IMR-90 (cell line): ENCODE measurements around the gene CTSL. TPM values are rescaled to one million over a fixed set of nuclear protein-coding genes. Genes with fewer than 3 reads are reported as not detected.
A peak's percentile ranks its signal among the peaks of the same experiment; 100 is the strongest.

Source experiments
- ATAC-seq: fragments of 200-7000 bp; cut with Tn5 transposase; 2 replicates; pipeline ENCODE4 v1.9.1; 2020; ENCODE audit warnings: low read depth, mild to moderate bottlenecking, moderate library complexity
- BruUV-seq: library from RNA; stranded (reverse); fragments of 400-500 nt; replicated peaks from 2 replicates; lab custom pipeline; 2021; lab: Mats Ljungman, UMichigan
- CTCF ChIA-PET: fragments of 300-600 bp; formaldehyde crosslinking; extraction: SDS; loops from one replicate; lab custom pipeline; 2021; ENCODE audit warnings: antibody characterized with exemption; lab: Yijun Ruan, JAX
- POLR2A ChIA-PET: fragments of 300-600 bp; sonication (Branson Sonifier 250); formaldehyde crosslinking; loops from one replicate; lab custom pipeline; 2022; ENCODE audit warnings: antibody characterized with exemption; ENCODE audit not compliant: unreplicated experiment; lab: Charles Lee
- DNase-seq: peaks from one replicate; pipeline ENCODE4 v3.0.0; 2013
- H2AFZ ChIP-seq: replicated peaks from 2 replicates; pipeline ENCODE3; 2013; ENCODE audit warnings: low read length, mild to moderate bottlenecking; ENCODE audit not compliant: poor library complexity
- H2AK5ac ChIP-seq: 2 replicates; pipeline ENCODE4 v1.6.1; 2013; ENCODE audit warnings: low read depth, low read length, inconsistent platforms
- H2AK9ac ChIP-seq: replicated peaks from 2 replicates; pipeline ENCODE3; 2013; ENCODE audit warnings: mild to moderate bottlenecking, low read depth, low read length, moderate library complexity; ENCODE audit not compliant: poor library complexity
- H2BK120ac ChIP-seq: 2 replicates; pipeline ENCODE4 v1.6.1; 2013; ENCODE audit warnings: low read depth, low read length, inconsistent platforms
- H2BK15ac ChIP-seq: 3 replicates; pipeline ENCODE4 v1.6.1; 2013; ENCODE audit warnings: low read depth, low read length, inconsistent platforms
- H2BK20ac ChIP-seq: 2 replicates; pipeline ENCODE4 v1.6.1; 2013; ENCODE audit warnings: low read depth, mild to moderate bottlenecking, inconsistent platforms, low read length, moderate library complexity
- H2BK5ac ChIP-seq: 2 replicates; pipeline ENCODE4 v1.6.1; 2013; ENCODE audit warnings: mild to moderate bottlenecking, low read depth, low read length, inconsistent platforms; ENCODE audit not compliant: poor library complexity, severe bottlenecking
- H3K14ac ChIP-seq: replicated peaks from 2 replicates; pipeline ENCODE4 v1.6.1; 2013; ENCODE audit warnings: low read depth, low read length, inconsistent platforms
- H3K18ac ChIP-seq: 2 replicates; pipeline ENCODE4 v1.6.1; 2013; ENCODE audit warnings: low read depth, low read length, control low read depth
- H3K23ac ChIP-seq: 2 replicates; pipeline ENCODE4 v1.6.1; 2013; ENCODE audit warnings: low read depth, low read length, inconsistent platforms
- H3K27ac ChIP-seq: 2 replicates; pipeline ENCODE4 v1.5.1; 2013; ENCODE audit warnings: mild to moderate bottlenecking, control low read depth, low read length; ENCODE audit not compliant: insufficient read depth
- H3K27me3 ChIP-seq: 2 replicates; pipeline ENCODE4 v1.6.1; 2013; ENCODE audit warnings: low read length; ENCODE audit not compliant: control insufficient read depth, insufficient read depth
- H3K36me3 ChIP-seq: 2 replicates; pipeline ENCODE4 v1.6.1; 2013; ENCODE audit warnings: low read length, mixed read lengths; ENCODE audit not compliant: control insufficient read depth, insufficient read depth
- H3K4ac ChIP-seq: 2 replicates; pipeline ENCODE4 v1.6.1; 2013; ENCODE audit warnings: low read depth, low read length, inconsistent platforms
- H3K4me1 ChIP-seq: 2 replicates; pipeline ENCODE4 v1.6.1; 2013; ENCODE audit warnings: low read length, mixed read lengths; ENCODE audit not compliant: control insufficient read depth, insufficient read depth
- H3K4me2 ChIP-seq: 2 replicates; pipeline ENCODE4 v1.6.1; 2013; ENCODE audit warnings: low read depth, mild to moderate bottlenecking, control low read depth, low read length, moderate library complexity
- H3K4me3 ChIP-seq: 2 replicates; pipeline ENCODE4 v1.5.1; 2013; ENCODE audit warnings: low read depth, mild to moderate bottlenecking, control low read depth, low read length, moderate library complexity; ENCODE audit not compliant: insufficient read depth
- H3K56ac ChIP-seq: 2 replicates; pipeline ENCODE4 v1.6.1; 2013; ENCODE audit warnings: low read length, inconsistent platforms; ENCODE audit not compliant: insufficient read depth; ENCODE audit errors: extremely low read depth
- H3K79me1 ChIP-seq, 2 experiments: 2 replicates each; pipeline ENCODE4 v1.6.1; 2013; ENCODE audit warnings: low read length in 2 of 2, inconsistent platforms in 1 of 2, low read depth in 1 of 2
- H3K9ac ChIP-seq: 2 replicates; pipeline ENCODE4 v1.6.1; 2013; ENCODE audit warnings: low read depth, low read length, control low read depth
- H3K9me1 ChIP-seq: 2 replicates; pipeline ENCODE4 v1.6.1; 2013; ENCODE audit warnings: low read length, inconsistent platforms; ENCODE audit not compliant: insufficient read depth
- H3K9me3 ChIP-seq: 2 replicates; pipeline ENCODE4 v1.6.1; 2013; ENCODE audit warnings: low read length; ENCODE audit not compliant: control insufficient read depth, insufficient read depth
- H4K20me1 ChIP-seq: 2 replicates; pipeline ENCODE4 v1.6.1; 2013; ENCODE audit warnings: low read length, inconsistent platforms; ENCODE audit not compliant: insufficient read depth
- H4K5ac ChIP-seq: 2 replicates; pipeline ENCODE4 v1.6.1; 2013; ENCODE audit warnings: mild to moderate bottlenecking, low read depth, low read length, control low read depth
- H4K8ac ChIP-seq, 2 experiments: 2 replicates each; pipeline ENCODE4 v1.6.1; 2013; ENCODE audit warnings: low read depth in 2 of 2, low read length in 2 of 2, control low read depth in 1 of 2, inconsistent platforms in 1 of 2
- H4K91ac ChIP-seq: 2 replicates; pipeline ENCODE4 v1.6.1; 2013; ENCODE audit warnings: low read depth, low read length, inconsistent platforms; ENCODE audit not compliant: insufficient read depth
- MAFK ChIP-seq: IDR thresholded peaks from 2 replicates; pipeline ENCODE4 v1.6.1; 2012; ENCODE audit warnings: low read depth, low read length, improper control_type of control experiment
- MAZ ChIP-seq: IDR thresholded peaks from 2 replicates; pipeline ENCODE4 v1.6.1; 2012; ENCODE audit warnings: low read depth, mild to moderate bottlenecking, low read length, improper control_type of control experiment, moderate library complexity, borderline replicate concordance
- RAD21 ChIP-seq: IDR thresholded peaks from 2 replicates; pipeline ENCODE4 v1.6.1; 2012; ENCODE audit warnings: low read length, improper control_type of control experiment
- RFX5 ChIP-seq: IDR thresholded peaks from 2 replicates; pipeline ENCODE4 v1.8.0; 2012; ENCODE audit warnings: low read depth, mild to moderate bottlenecking, low read length, moderate library complexity
- WGBS, 2 experiments: methylation state at CpG; one replicate each; pipeline versions ENCODE4 v1.1.5 to v1.1.7; 2013; ENCODE audit warnings: missing lambda C conversion rate in 2 of 2; ENCODE audit not compliant: insufficient read length in 1 of 2; ENCODE audit errors: extremely low coverage in 2 of 2; 5-methylcytosine and 5-hydroxymethylcytosine counted together
- dilution Hi-C: fragments of 300-500 bp; cut with HindIII; formaldehyde crosslinking; loops from one replicate; pipeline ENCODE4 v1.14.3; 2018; ENCODE audit warnings: low sequenced_read_pairs; ENCODE audit not compliant: unreplicated experiment
- in situ Hi-C: fragments of 300-500 bp; cut with MboI; formaldehyde crosslinking; loops from 3 replicates; pipeline ENCODE4 v1.14.3; 2019; ENCODE audit warnings: low sequenced_read_pairs, inconsistent platforms, mixed read lengths
- intact Hi-C: fragments of 100-400 bp; cut with micrococcal nuclease; formaldehyde crosslinking; loops from 2 replicates; pipeline ENCODE4 v1.10.0; 2022
- polyA plus RNA-seq, 3 experiments: library from polyadenylated mRNA; depleted of rRNA; stranded (reverse); fragments of >200 nt; gene quantifications; 2 replicates each; pipeline ENCODE4 v1.2.3, GENCODE V29; 2012; ENCODE audit warnings: low replicate concordance in 1 of 3
- total RNA-seq: library from RNA; depleted of rRNA; stranded (reverse); fragments of >200 nt; gene quantifications from 2 replicates; pipeline ENCODE4 v1.2.3, GENCODE V29; 2012
- TF ChIP-seq, protein P1 (sequence below): fragments of 150-350 bp; IDR thresholded peaks from 2 replicates; pipeline ENCODE4 v1.6.1; 2017; ENCODE audit warnings: mild to moderate bottlenecking, antibody characterized with exemption, low read length, low read depth

CTSL gene
- total and polyA plus RNA-seq, 2 of the 4 experiments (the other 2 are of a cell fraction), result 57.0 to 112 TPM

DNA sequence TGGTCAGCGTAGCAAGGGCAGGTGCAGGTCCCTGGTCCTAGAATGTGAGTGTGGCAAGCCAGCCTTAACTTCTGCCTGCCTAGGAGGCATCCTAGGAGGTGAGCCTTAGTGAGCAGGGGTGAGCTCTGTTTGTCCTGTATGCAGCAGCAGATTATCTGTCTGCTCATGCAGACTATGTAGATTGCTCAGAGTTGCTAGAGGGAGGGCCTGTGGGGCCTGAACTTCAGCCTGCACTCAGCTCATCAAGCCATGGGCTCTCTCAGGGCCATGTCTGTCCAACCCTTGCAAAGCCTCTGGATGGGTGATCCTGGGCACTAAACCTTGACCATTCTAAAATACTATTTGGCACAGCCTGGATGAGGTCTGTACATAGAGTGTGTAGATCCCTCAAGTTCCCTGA, 8.5 kb upstream of the CTSL start:
- no TSS peak for BruUV-seq
- H3K9ac ChIP-seq, result no peak overlapping the region
- H4K20me1 ChIP-seq, result no peaks in the 10 kb centered on the region
- no peak overlapping the region for H2BK20ac ChIP-seq
- no peaks in the 10 kb centered on the region for H3K9me3 ChIP-seq
- H3K4me2 ChIP-seq, result no peak overlapping the region
- ATAC-seq (no peak), DNase-seq (no peak)
- no peak overlapping the region for H3K14ac ChIP-seq
- H3K27me3 ChIP-seq, result no peaks in the 10 kb centered on the region; the same call in 1 of the 2 replicates
- H3K27ac ChIP-seq, result no peak overlapping the region
- no peak overlapping the region for H2BK15ac ChIP-seq
- TF ChIP-seq, protein P1, sequence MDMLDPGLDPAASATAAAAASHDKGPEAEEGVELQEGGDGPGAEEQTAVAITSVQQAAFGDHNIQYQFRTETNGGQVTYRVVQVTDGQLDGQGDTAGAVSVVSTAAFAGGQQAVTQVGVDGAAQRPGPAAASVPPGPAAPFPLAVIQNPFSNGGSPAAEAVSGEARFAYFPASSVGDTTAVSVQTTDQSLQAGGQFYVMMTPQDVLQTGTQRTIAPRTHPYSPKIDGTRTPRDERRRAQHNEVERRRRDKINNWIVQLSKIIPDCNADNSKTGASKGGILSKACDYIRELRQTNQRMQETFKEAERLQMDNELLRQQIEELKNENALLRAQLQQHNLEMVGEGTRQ, result no peak
- TF ChIP-seq RAD21, result no peak
- no peak for TF ChIP-seq RFX5
- no peak for TF ChIP-seq MAFK
- no peak for TF ChIP-seq MAZ
- peaks cover 0 to 6% of the 10 kb centered on the region in 2 experiments; a peak in 2 of 4 replicates for H3K79me1 ChIP-seq
- peaks cover 11% of the 10 kb centered on the region for H3K9me1 ChIP-seq
- intact Hi-C loops (loop anchor here (10.0 kb wide), 1 partner anchor 1597 kb away; the partner anchor contains the start of genes CKS2 and SECISBP2), dilution Hi-C loops (no loop called here), in situ Hi-C loops (loop anchor here (25.0 kb wide), 1 partner anchor 845 kb away; no protein-coding TSS in a partner anchor)
- ChIA-PET POLR2A (no interaction called here), CTCF (no interaction called here)
- peaks cover 7% of the 10 kb centered on the region for H3K4me1 ChIP-seq
- no peak overlapping the region for H4K91ac ChIP-seq
- H2BK5ac ChIP-seq, result no peak overlapping the region
- H3K4ac ChIP-seq, result peak overlapping the region; percentile 26; the same call in 1 of the 2 replicates
- no peak overlapping the region for H4K5ac ChIP-seq
- H2BK120ac ChIP-seq, result no peak overlapping the region
- H3K4me3 ChIP-seq, result no peak overlapping the region
- WGBS, 2 experiments, result no CpG with 5 or more reads among the region's 1 CpG
- no peak overlapping the region for H3K23ac ChIP-seq
- H3K36me3 ChIP-seq, result no peaks in the 10 kb centered on the region
- H2AK5ac ChIP-seq, result no peak overlapping the region; the same call in 1 of the 2 replicates
- no peak overlapping the region for H3K56ac ChIP-seq
- H2AFZ ChIP-seq, result no peak overlapping the region
- no peak overlapping the region for H4K8ac ChIP-seq
- no peak overlapping the region for H2AK9ac ChIP-seq
- no peak overlapping the region for H3K18ac ChIP-seq
